Activated CD8-positive, alpha-beta memory T cell treated with anti-CD3 and anti-CD28 coated beads, Interleukin-2, amount 50 U/mL, for 1 hour (primary cell): Measurements from ENCODE around the gene OR52R1.
"Not testable (repeated sequence)": the region's sequence is repeated elsewhere in the genome, so short reads cannot be mapped to it uniquely, and the experiment has no call there.

ENCODE experiments used
- DNase-seq: peaks from one replicate; pipeline ENCODE4 v3.0.0-alpha.2; 2020; ENCODE audit errors: extremely low read depth

OR52R1 gene

GRCh38 chr11:4804280-4804679 is at the start of gene OR52R1:
OR52R1 (minus strand) TSS chr11:4804380; CDS start chr11:4804380, 0 bp downstream.
- DNase-seq = no peak

GRCh38 chr11:4851033-4851432 is 46.9 kb upstream of the OR52R1 start:
- no peak for DNase-seq

DNA sequence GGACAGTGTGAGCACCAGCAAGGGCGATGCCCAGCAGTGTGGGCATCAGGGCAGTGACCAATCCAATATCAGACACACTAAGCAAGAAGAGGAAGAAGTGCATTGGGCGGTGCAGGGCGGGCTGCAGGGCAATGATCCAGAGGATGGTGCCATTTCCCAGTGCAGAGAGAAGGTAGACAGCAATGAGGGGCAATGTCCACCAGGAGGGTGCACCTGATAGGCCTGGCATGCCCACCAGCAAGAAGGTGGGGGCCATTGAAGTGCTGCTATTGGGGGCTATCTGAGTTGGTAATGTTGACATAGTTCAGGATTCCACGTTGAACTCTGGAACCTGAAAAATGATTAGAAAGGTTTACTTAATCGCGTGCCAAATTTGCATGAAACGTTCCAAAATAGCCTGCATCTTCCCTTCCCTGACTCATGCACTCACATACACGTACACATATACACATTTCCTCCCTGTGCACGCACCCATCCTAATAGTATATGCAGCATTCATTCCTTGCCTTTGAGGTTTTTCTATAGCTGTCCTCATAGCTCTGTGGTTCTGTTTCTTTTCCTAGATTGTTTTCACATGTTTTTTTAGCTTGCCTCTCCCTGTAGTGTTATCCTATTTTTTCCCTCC is 44.8 kb upstream of the OR52R1 start, which contains the start of gene OR51S1:
OR51S1 (minus strand) TSS at position 301 of the 625 bp plus-strand sequence; CDS start at position 301, 0 bp downstream.
- DNase-seq = no peak

DNA sequence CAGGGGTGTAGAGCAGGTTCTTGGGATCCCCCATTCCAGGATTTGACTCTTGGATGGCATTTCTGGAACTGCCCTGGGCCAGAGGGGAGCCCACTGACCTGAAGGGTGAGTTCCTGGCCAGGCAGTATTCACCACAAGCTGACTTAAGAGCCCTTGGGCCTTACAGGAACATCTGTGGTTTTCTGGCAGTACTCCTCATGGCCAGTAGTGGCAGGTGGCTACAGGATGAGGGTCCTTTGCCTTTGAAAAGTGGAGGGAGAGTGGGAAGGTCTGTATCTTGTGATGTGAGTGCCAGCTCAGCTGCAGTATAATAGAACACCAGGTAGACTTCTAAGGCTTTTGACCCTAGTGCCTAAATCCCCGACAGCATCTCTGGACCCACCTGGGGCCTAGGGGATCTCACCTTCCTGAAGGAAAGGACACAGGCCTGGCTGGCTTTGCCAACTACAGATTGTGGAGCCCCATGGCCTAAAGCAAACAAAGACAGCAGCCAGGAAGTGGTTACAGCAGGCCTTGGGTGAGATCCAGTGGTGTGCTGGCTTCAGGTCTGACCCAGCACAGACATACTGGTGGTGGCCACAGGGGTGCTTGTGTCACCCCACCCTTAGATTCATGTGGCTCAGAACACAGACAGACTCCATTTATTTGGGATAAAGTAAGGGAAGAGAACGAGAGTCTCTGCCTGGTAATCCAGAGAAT is 35.8 kb upstream of the OR52R1 start:
- DNase-seq = no peak

DNA sequence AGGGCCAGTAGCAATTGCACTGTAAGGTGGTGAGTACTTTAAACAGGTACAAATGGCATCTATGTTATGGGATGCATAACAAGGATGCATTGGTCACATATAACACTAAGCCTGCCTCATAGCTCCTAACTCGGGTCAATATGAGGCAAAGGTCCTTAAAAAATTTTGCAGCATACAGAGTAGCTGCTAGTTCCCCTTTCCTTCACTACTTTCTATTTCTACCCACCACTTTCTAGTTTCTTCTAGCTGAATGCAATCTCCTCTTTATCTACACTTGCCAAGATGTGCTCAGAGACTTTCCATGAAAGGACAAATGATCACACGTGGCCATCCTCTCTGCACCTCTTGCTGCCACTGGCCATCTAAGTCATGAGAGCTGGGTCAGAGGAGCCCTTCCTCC is 26.7 kb upstream of the OR52R1 start:
- no peak for DNase-seq

GRCh38 chr11:4830346-4830745 is 26.2 kb upstream of the OR52R1 start:
- no peak for DNase-seq

- DNase-seq = no peak
These were observed 22.2 kb upstream of the OR52R1 start for GRCh38 chr11:4826425-4826824.

GRCh38 chr11:4825132-4825531 is 21.0 kb upstream of the OR52R1 start:
- no peak for DNase-seq

DNA sequence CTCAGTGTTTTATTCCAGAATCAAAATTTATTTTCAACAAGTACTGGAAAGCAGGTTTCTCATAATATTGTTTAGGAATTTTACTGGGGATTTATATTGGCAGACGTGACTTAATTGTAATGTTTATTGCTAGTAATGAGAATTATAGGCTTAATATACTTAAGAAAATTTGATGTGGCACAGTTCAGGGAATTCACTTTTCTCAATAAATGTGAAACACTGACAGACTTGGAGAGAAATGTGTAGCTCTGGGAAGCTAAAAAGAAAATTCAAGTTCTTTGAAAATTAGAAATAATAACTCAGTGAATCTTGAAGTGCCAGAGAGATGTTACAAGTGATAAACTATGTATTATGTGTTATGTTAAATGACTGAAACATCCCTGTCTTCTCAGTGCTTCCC is 16.8 kb upstream of the OR52R1 start, which contains the start of gene OR51F2:
OR51F2 (plus strand) TSS at position 301 of the 400 bp plus-strand sequence. CDS start 101 bp downstream, outside the sequence.
- no peak for DNase-seq

GRCh38 chr11:4809246-4809645 is 5.1 kb upstream of the OR52R1 start:
- no peak for DNase-seq

DNA sequence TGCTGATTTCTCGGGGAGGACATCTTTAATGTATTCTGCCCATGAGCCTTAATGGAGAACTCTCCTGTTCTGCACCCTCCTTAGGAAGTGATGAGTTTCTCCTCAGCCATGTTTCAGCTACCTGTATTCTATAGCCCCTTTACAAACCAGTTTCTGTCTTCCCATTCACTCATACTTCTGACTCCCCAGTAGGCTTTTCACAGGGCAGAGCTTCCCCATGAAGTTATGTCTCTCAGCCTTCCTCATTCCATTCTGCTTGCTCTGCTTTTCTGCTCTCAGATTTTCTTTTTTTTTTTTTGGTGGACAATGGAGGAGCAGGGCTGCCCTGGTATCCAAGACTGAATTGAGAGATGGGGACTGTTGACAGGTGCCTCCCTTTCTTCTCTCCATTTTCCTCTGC is 4.3 kb upstream of the OR52R1 start:
- DNase-seq = no peak

DNA sequence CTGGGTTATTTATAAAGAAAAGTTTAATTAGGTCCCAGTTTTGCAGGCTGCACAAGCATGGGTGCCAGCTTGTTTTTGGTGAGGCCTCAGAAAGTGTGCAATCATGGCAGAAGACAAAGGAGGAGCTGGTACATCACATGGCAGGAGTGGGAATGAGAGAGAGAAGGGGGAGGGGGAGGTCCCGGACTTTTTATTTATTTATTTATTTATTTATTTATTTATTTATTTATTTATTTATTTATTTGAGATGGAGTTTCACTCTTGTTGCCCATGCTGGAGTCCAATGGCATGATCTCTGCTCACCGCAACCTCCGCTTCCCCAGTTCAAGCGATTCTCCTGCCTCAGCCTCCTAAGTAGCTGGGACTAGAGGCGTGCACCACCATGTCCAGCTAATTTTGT is 2.9 kb downstream of the OR52R1 start:
- not testable (repeated sequence) for DNase-seq

DNA sequence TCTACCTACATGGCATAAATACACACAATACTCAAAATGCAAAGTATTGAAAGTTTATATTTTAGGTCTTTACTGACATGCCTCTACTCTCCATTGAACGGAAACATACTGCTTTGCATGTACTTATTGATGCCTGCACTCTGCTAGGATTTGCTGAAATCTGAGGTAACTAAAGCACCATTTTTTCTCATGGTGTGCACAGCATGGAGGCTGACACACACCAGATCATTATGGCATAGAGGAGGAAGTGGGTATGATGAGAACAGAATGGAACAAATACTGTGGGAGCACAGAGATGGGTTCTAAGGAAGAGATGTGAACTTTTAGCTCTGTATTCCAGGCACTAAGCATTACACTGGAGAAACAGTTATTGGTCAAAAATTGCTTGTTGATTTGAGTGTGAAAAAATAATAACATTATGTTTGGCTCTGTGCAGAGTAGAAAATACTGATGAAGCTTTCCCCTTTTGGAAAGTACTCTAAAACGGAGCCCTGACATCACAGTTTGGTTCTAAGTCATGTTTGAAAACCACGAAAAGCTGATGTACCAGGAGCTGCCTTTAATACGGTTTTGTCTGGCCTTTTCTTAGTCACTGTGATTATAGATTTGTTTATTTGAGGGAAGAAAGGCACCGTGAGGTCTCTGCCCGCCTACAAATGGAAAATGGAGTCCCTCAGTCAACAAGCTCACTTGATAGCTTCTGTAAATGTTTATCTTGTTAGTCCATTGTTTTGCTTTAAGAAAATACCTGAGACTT is 5.6 kb downstream of the OR52R1 start:
- DNase-seq = no peak

DNA sequence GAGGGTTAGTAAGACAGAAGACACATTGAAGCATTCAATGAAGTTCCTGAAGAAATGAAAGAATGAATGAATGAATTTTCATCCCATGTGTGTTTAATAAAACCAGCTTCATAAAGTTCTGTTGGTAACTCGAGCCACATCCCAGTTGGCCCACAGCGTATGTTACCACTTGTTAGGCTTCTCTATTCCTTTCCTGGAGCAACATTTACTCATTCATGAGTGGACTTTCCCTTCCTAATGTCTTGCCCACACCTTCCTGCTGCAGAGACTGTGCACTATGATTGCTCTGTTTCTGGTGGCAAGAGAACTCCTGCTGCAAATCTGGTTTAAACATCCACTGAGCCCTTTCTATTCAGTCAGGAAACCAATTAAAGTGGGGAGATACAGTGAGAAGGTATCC is 7.0 kb downstream of the OR52R1 start:
- DNase-seq = no peak

- no peak for DNase-seq
These were observed 21.7 kb downstream of the OR52R1 start for GRCh38 chr11:4782454-4782853.

DNA sequence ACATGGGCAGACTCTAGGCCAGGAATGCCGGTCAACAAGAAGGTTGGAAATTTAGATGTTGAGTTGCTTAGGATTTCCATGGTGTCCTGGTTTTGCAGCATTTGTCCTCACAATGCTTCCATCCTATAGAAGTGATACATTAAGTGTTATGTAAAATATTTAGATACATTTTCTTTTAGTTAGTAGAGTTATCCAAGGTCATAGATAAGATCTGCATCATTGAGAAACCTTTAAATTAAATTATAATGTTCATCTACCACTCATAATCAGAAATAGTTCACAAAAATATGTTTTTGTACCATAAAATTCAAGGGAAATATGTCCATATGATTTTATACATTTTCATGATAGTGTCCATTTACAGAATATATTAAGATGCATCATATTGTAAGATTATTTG is 34.3 kb downstream of the OR52R1 start, which contains the start of gene OR51F1:
OR51F1 (minus strand) TSS at position 101 of the 400 bp plus-strand sequence; CDS start at position 101, 0 bp downstream.
- DNase-seq = no peak

GRCh38 chr11:4768094-4768493 is 36.1 kb downstream of the OR52R1 start:
- no peak for DNase-seq

DNA sequence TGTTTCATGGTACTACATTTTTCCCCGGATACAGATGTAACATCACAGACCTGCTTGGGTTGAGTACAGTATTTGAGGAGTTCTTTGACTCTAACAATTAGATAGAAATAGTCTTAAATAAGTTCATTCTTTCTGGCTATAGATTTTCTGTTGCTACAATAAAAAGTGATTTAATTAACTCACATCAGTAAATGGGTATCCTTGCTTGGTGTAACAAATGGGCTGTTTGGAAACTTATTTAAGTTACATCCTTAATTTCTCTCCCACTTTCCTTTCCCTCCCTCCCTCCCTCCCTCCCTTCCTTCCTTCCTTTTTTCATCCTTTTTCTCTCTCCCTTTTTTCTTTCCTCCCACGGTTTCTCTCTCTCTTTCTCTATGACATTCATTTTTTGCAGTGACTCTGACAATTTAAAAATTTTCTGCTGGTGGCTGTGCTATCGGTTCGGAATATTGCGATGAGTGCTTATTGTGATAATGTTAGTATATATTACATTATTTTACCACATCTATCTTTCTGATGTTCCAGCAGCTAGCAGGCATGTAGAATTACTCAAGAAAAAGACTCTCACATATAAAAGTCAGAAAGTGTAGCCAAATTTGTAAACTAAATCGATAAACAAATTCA is 37.6 kb downstream of the OR52R1 start:
- no peak for DNase-seq

DNA sequence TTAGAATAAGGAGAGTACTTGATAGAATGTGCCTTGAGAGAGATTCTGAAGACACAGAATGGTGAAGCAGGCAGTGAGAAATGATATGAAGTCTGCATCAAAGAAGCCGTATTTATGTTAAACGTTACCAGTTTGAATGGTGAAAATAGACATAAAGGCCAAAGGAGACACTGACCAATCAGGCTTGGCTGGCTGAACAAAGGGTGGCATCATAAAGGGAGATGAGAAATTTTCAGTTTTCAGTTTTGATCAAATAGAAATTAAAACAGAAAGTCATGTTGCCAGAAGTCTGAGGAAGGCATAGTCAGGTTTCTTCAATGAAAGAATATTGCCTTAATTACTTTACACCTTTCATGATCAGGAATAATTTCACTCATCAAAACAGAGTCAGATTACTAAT is 41.1 kb downstream of the OR52R1 start:
- no peak for DNase-seq
